ENCODE results near the gene VPS41.

DNA sequence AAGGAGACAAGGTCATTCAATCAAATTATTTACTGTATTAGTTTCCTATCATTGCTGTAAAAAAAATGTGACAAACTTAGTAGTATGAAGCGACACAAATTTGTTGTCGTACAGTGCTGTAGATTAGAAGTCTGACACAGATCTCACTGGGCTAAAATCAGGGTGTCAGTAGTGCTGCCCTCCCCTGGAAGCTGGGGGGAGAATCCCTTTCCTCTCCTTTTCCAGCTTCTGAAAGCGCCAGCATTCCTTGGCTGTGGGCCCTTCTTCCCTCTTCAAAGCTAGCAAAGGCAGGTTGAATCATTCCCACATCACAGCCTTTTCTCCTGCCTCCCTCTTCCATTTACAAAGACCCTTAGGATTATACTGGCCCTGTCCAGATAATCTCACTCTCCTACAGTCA is 28.0 kb downstream of the VPS41 start:
- no peak for TF ChIP-seq POLR2A (IDR thresholded peaks at IDR 0.05)
- TF ChIP-seq, protein P1, sequence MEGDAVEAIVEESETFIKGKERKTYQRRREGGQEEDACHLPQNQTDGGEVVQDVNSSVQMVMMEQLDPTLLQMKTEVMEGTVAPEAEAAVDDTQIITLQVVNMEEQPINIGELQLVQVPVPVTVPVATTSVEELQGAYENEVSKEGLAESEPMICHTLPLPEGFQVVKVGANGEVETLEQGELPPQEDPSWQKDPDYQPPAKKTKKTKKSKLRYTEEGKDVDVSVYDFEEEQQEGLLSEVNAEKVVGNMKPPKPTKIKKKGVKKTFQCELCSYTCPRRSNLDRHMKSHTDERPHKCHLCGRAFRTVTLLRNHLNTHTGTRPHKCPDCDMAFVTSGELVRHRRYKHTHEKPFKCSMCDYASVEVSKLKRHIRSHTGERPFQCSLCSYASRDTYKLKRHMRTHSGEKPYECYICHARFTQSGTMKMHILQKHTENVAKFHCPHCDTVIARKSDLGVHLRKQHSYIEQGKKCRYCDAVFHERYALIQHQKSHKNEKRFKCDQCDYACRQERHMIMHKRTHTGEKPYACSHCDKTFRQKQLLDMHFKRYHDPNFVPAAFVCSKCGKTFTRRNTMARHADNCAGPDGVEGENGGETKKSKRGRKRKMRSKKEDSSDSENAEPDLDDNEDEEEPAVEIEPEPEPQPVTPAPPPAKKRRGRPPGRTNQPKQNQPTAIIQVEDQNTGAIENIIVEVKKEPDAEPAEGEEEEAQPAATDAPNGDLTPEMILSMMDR (IDR thresholded peaks at IDR 0.05), result no peak
